ENCODE data around the gene STARD10.

DNA sequence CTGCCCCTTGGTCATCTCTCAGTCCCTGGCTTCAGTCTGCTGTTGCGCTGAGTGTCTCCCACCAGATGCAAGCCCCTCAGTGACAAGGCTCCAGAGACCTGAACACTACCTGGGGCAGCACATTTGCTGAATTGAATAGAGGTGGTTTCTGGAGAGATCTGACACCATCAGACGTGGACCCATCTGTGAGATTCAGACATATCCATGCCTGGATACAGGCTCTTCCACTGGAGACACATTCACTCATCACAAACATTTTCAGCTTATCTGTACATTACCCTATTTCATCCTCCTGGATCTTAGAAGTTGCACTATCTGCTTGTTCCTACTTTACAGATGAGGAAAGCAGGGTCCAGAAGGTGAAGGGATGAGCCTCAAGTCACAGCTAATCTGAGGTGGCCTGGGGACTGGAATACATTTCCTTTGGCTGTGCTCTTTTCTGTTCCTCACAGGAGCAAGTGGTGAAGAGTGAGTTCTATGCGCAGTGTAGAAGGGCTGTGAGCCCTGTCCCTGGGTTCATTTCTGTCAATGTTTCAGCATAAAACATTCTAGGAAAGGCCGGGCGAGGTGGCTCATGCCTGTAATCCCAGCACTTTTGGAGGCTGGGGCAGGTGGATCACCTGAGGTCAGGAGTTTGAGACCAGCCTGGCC lies 39.4 kb upstream of the STARD10 start:
- TF ChIP-seq, protein P1, sequence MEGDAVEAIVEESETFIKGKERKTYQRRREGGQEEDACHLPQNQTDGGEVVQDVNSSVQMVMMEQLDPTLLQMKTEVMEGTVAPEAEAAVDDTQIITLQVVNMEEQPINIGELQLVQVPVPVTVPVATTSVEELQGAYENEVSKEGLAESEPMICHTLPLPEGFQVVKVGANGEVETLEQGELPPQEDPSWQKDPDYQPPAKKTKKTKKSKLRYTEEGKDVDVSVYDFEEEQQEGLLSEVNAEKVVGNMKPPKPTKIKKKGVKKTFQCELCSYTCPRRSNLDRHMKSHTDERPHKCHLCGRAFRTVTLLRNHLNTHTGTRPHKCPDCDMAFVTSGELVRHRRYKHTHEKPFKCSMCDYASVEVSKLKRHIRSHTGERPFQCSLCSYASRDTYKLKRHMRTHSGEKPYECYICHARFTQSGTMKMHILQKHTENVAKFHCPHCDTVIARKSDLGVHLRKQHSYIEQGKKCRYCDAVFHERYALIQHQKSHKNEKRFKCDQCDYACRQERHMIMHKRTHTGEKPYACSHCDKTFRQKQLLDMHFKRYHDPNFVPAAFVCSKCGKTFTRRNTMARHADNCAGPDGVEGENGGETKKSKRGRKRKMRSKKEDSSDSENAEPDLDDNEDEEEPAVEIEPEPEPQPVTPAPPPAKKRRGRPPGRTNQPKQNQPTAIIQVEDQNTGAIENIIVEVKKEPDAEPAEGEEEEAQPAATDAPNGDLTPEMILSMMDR (IDR thresholded peaks at IDR 0.05; ENCODE audit: low read depth, low read length, missing input control) = no peak
- TF ChIP-seq RAD21 (IDR thresholded peaks at IDR 0.05) (no peak), SP1 (IDR thresholded peaks at IDR 0.05) (no peak), YY1 (IDR thresholded peaks at IDR 0.05) (no peak), HNF4G (IDR thresholded peaks at IDR 0.05) (no peak)
